Kidney epithelial cell (primary cell): ENCODE results near the gene ELAVL2. TPM values are rescaled to one million over a fixed set of nuclear protein-coding genes. Genes with fewer than 3 reads are reported as not detected.

Experiments used
- DNase-seq: peaks from one replicate; pipeline ENCODE4 v3.0.0-alpha.2; 2010; ENCODE audit warnings: low read depth
- H3K27me3 ChIP-seq: 2 replicates; pipeline ENCODE4 v1.6.0; 2011; ENCODE audit warnings: low read length; ENCODE audit not compliant: control insufficient read depth, insufficient read depth
- H3K36me3 ChIP-seq: 2 replicates; pipeline ENCODE4 v1.5.1; 2011; ENCODE audit warnings: low read length; ENCODE audit not compliant: control insufficient read depth, insufficient read depth
- H3K4me3 ChIP-seq: 2 replicates; pipeline ENCODE4 v1.5.1; 2011; ENCODE audit warnings: low read depth, mild to moderate bottlenecking, control low read depth, low read length
- total RNA-seq: library from RNA; depleted of rRNA; stranded (reverse); fragments of >200 nt; gene quantifications from 2 replicates; pipeline ENCODE4 v1.2.3, GENCODE V29; 2015
- TF ChIP-seq, protein P1 (sequence below): IDR thresholded peaks from 2 replicates; pipeline ENCODE4 v1.5.1; 2011; ENCODE audit warnings: mild to moderate bottlenecking, moderate library complexity, low read length, control low read depth, inconsistent platforms; ENCODE audit not compliant: insufficient read depth, poor library complexity, severe bottlenecking

The ELAVL2 gene
- total RNA-seq, 1 donor from 2014 or later = 0.92 TPM

- DNase-seq = no peak
- Histone ChIP-seq H3K27me3 (no peaks in the 10 kb centered on the region), H3K36me3 (no peaks in the 10 kb centered on the region), H3K4me3 (no peak overlapping the region)
- TF ChIP-seq, protein P1, sequence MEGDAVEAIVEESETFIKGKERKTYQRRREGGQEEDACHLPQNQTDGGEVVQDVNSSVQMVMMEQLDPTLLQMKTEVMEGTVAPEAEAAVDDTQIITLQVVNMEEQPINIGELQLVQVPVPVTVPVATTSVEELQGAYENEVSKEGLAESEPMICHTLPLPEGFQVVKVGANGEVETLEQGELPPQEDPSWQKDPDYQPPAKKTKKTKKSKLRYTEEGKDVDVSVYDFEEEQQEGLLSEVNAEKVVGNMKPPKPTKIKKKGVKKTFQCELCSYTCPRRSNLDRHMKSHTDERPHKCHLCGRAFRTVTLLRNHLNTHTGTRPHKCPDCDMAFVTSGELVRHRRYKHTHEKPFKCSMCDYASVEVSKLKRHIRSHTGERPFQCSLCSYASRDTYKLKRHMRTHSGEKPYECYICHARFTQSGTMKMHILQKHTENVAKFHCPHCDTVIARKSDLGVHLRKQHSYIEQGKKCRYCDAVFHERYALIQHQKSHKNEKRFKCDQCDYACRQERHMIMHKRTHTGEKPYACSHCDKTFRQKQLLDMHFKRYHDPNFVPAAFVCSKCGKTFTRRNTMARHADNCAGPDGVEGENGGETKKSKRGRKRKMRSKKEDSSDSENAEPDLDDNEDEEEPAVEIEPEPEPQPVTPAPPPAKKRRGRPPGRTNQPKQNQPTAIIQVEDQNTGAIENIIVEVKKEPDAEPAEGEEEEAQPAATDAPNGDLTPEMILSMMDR = no peak
Observed at GRCh38 chr9:23659346-23660006, 166.6 kb downstream of the ELAVL2 start.

DNA sequence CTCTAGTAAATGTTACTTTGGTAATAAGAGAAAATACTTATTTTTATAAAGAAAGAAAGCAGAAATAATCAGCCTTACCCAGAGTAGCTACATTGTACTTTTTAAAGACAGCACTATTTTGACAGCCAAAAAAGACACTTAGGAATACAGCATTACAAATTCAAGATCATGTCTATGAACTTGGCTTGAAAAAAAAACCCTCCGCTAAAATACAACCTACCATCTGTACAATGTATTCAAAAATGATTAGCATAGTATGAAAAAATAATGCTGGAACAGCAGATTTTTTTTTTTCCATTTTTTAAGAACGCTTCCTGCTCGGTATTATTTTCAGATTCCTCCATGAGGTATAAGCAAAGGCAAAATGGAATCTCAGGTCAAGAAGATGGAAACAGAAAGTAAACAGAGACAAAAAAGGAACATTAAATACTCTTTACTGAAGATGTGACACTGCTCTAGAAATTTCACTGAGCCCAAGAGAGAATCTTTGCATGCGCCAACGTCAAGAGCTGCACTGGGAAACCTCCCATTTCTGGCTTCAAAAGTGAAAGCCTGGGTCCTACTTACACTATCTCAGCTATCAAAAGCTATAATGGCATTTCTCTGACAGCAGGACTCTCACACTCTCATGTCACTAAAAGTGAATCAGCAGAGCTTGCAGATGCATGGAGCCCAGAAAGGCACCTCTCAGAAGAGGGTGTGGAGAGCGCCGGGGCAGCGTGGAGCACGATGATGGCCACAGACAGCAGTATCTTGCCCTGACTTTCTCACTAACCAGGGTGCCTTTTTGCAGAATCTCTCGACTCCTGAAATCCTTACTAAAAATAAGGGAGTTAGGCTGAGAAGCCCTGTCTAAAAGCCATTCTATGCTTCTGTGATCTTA is 167.4 kb downstream of the ELAVL2 start:
- H3K4me3 ChIP-seq = no peak overlapping the region
- H3K36me3 ChIP-seq = no peaks in the 10 kb centered on the region
- no peaks in the 10 kb centered on the region for H3K27me3 ChIP-seq
- DNase-seq = no peak
- TF ChIP-seq, protein P1 = no peak

DNA sequence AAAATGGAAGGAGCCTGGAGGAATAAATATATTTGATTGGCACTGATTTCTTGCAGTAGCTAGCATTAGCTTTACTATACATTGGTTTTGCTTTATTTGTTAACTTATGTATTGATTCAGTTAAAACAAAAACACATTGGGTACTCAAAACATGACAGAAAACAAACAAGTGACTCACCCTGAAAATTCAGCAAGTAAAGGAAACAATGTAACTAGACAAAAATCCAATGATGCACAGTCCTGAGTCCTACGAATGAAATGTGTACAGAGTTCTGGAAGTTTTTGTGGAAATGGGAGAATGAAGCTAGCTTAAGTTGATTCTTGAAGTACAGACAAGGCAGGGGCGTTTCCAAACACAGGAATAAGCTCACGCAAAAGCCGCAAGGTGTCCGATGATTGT is 175.0 kb downstream of the ELAVL2 start:
- no peak for DNase-seq
- TF ChIP-seq, protein P1 = no peak
- Histone ChIP-seq H3K36me3 (no peaks in the 10 kb centered on the region), H3K27me3 (no peaks in the 10 kb centered on the region), H3K4me3 (no peak overlapping the region)

GRCh38 chr9:23648651-23649050 is 177.4 kb downstream of the ELAVL2 start:
- H3K27me3 ChIP-seq = no peaks in the 10 kb centered on the region
- H3K36me3 ChIP-seq = no peaks in the 10 kb centered on the region
- no peak for DNase-seq
- TF ChIP-seq, protein P1 = no peak
- no peak overlapping the region for H3K4me3 ChIP-seq

DNA sequence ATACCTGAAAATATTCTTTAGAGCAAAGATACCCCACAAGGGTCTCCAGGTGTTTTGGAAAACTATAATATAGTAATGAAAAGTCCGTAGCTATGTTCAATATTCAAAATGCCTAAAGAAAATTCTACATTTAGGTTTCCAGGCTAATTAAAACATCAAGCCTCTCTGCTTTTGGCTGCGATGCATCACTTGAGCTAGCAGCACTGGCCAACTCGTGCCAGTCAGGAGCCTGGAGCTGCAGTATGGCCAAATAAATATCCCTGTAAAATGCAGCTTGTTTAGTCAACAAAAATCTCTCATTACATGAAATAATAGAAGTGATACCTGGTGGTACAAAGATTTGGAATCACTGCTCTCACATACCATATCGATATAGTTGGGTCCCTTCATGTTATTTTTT is 181.1 kb downstream of the ELAVL2 start:
- H3K27me3 ChIP-seq = no peaks in the 10 kb centered on the region
- no peaks in the 10 kb centered on the region for H3K36me3 ChIP-seq
- DNase-seq = no peak
- no peak overlapping the region for H3K4me3 ChIP-seq
- TF ChIP-seq, protein P1 = no peak

DNA sequence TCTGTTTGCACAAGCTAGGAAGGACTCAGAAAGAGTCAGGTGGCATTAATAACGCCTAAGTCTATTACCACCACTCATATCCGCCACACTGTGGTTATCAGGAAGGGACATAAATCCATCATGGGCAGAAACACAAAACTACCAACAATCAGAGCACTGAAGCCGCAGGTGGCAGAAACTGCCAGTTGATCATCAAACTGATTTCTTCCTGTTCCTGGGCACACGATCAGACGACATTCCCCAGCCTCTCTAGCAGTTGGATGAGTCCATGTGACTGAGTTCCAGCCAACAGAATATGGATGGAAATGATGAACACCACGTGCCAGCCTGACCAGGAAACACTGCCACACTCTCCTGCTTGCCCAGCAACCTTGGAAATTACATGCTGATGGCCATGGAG is 181.7 kb downstream of the ELAVL2 start:
- TF ChIP-seq, protein P1 = no peak
- no peaks in the 10 kb centered on the region for H3K36me3 ChIP-seq
- H3K27me3 ChIP-seq = no peaks in the 10 kb centered on the region
- no peak for DNase-seq
- no peak overlapping the region for H3K4me3 ChIP-seq
